WTC11 (cell line): ENCODE measurements around the gene DCAF6.

ENCODE experiments used
- ARID4B ChIP-seq: sonication (generic); formaldehyde crosslinking; IDR thresholded peaks from 2 replicates; pipeline ENCODE4 v1.8.0; 2023; ENCODE audit warnings: missing genetic modification reagents, mild to moderate bottlenecking, borderline replicate concordance
- CTCF ChIP-seq: fragments of 200-600 bp; IDR thresholded peaks from 2 replicates; pipeline ENCODE4 v1.8.0; 2022; ENCODE audit warnings: antibody characterized with exemption
- GABPB1 ChIP-seq: sonication (generic); formaldehyde crosslinking; IDR thresholded peaks from 2 replicates; pipeline ENCODE4 v1.8.1; 2023; ENCODE audit warnings: mild to moderate bottlenecking, missing genetic modification reagents
- HMGA2 ChIP-seq: fragments of 250-450 bp; sonication (Bioruptor Pico); IDR thresholded peaks from 2 replicates; pipeline ENCODE4 v1.4.0; 2021; ENCODE audit warnings: mild to moderate bottlenecking, moderate library complexity
- JUN ChIP-seq: sonication (generic); formaldehyde crosslinking; IDR thresholded peaks from 2 replicates; pipeline ENCODE4 v1.8.0; 2023; ENCODE audit warnings: mild to moderate bottlenecking, missing genetic modification reagents
- SP1 ChIP-seq: sonication (generic); formaldehyde crosslinking; conservative IDR thresholded peaks from 2 replicates; pipeline ENCODE4 v1.8.1; 2022; ENCODE audit warnings: missing genetic modification reagents
- ZNF416 ChIP-seq: fragments of 250-450 bp; sonication (Bioruptor Pico); IDR thresholded peaks from 2 replicates; pipeline ENCODE4 v1.9.0; 2021; ENCODE audit warnings: mild to moderate bottlenecking, inconsistent platforms

- no peak for TF ChIP-seq HMGA2 (CRISPR knock-in tag)
- TF ChIP-seq ZNF416: no peak
- no peak for TF ChIP-seq SP1 (CRISPR knock-in tag)
- peak; percentile 97 for TF ChIP-seq CTCF
- TF ChIP-seq GABPB1: no peak
- TF ChIP-seq JUN (CRISPR knock-in tag): no peak
- TF ChIP-seq ARID4B (CRISPR knock-in tag): no peak
Observed at GRCh38 chr1:168084396-168085231, 148.1 kb downstream of the DCAF6 start.
